Activated gamma-delta T cell treated with anti-CD3 and anti-CD28 coated beads, Interleukin-2, amount 50 U/mL, for 16 hours (primary cell): ENCODE data around the gene WDR70.
"Not testable (repeated sequence)": the region's sequence is repeated elsewhere in the genome, so short reads cannot be mapped to it uniquely, and the experiment has no call there.

Source experiments
- DNase-seq: peaks from one replicate; pipeline ENCODE4 v3.0.0-alpha.2; 2020; ENCODE audit warnings: low read depth

WDR70 gene

GRCh38 chr5:37767961-37768360, 388.8 kb downstream of the WDR70 start:
- no peak for DNase-seq

GRCh38 chr5:37768371-37768770, 389.3 kb downstream of the WDR70 start:
- DNase-seq, result no peak

GRCh38 chr5:37769108-37769507, 390.0 kb downstream of the WDR70 start:
- no peak for DNase-seq

- no peak for DNase-seq
These were observed 390.7 kb downstream of the WDR70 start for GRCh38 chr5:37769840-37770239.

- no peak for DNase-seq
These were observed 391.7 kb downstream of the WDR70 start for GRCh38 chr5:37770786-37771185.

GRCh38 chr5:37771203-37771611, 392.1 kb downstream of the WDR70 start:
- no peak for DNase-seq

GRCh38 chr5:37771731-37772130, 392.6 kb downstream of the WDR70 start:
- no peak for DNase-seq

- no peak for DNase-seq
These were observed 393.1 kb downstream of the WDR70 start for GRCh38 chr5:37772255-37772654.

GRCh38 chr5:37773809-37774208, 394.7 kb downstream of the WDR70 start:
- no peak for DNase-seq

GRCh38 chr5:37774912-37775483, 395.9 kb downstream of the WDR70 start:
- no peak for DNase-seq

GRCh38 chr5:37776826-37777225, 397.7 kb downstream of the WDR70 start:
- DNase-seq, result no peak

GRCh38 chr5:37777432-37778130, 398.5 kb downstream of the WDR70 start:
- DNase-seq, result no peak

GRCh38 chr5:37781409-37781808, 402.3 kb downstream of the WDR70 start:
- not testable (repeated sequence) for DNase-seq

GRCh38 chr5:37786416-37786815, 407.3 kb downstream of the WDR70 start:
- no peak for DNase-seq

GRCh38 chr5:37786862-37787519, 407.9 kb downstream of the WDR70 start:
- DNase-seq, result no peak

- no peak for DNase-seq
These were observed 408.6 kb downstream of the WDR70 start for GRCh38 chr5:37787742-37788141.

GRCh38 chr5:37789991-37790390, 410.9 kb downstream of the WDR70 start:
- DNase-seq, result no peak

GRCh38 chr5:37791321-37791720, 412.2 kb downstream of the WDR70 start:
- DNase-seq, result no peak

- DNase-seq, result no peak
These were observed 414.0 kb downstream of the WDR70 start for GRCh38 chr5:37792975-37793631.

- DNase-seq, result not testable (repeated sequence)
These were observed 416.2 kb downstream of the WDR70 start for GRCh38 chr5:37795292-37795691.

- DNase-seq, result not testable (repeated sequence)
These were observed 417.3 kb downstream of the WDR70 start for GRCh38 chr5:37796435-37796834.

GRCh38 chr5:37799865-37800421, 420.8 kb downstream of the WDR70 start:
- DNase-seq, result no peak

- DNase-seq, result no peak
These were observed 422.4 kb downstream of the WDR70 start for GRCh38 chr5:37801521-37801920.
